HG03175 (cell line): ENCODE measurements around the gene NPAS3.

Experiments used
- ATAC-seq: cut with Tn5 transposase; IDR thresholded peaks from one replicate; pipeline ENCODE4 v1.9.1; 2021; ENCODE audit warnings: mild to moderate bottlenecking, moderate library complexity; ENCODE audit not compliant: unreplicated experiment

The NPAS3 gene

DNA sequence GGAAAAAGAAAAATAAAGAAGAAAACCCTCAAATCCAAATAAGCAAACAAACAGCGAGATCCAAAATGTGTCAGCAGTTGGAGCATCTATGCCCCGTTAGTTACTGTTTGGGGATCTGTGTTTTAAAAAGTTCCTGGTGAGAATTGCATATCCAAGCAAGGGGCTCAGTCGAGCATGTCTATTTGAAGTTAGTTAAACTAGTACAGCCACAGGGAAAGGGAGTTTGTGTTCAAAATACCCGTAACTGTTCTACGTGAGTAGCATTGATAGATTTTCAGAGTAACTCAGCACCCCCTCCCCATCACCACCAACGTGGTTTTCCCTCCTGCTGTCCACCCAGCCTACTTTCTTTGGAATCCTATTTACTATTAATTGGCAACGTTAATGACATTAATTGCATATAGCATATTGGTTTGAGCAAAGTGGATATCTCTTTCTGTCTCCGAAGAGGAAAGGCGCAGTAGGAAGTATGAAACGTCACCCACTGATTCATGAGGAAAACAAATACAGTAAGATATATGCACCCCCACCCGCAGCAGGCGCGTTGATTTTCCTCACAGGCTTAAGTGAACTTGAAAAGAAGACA, 1.5 kb downstream of the NPAS3 start:
- ATAC-seq: no peak

DNA sequence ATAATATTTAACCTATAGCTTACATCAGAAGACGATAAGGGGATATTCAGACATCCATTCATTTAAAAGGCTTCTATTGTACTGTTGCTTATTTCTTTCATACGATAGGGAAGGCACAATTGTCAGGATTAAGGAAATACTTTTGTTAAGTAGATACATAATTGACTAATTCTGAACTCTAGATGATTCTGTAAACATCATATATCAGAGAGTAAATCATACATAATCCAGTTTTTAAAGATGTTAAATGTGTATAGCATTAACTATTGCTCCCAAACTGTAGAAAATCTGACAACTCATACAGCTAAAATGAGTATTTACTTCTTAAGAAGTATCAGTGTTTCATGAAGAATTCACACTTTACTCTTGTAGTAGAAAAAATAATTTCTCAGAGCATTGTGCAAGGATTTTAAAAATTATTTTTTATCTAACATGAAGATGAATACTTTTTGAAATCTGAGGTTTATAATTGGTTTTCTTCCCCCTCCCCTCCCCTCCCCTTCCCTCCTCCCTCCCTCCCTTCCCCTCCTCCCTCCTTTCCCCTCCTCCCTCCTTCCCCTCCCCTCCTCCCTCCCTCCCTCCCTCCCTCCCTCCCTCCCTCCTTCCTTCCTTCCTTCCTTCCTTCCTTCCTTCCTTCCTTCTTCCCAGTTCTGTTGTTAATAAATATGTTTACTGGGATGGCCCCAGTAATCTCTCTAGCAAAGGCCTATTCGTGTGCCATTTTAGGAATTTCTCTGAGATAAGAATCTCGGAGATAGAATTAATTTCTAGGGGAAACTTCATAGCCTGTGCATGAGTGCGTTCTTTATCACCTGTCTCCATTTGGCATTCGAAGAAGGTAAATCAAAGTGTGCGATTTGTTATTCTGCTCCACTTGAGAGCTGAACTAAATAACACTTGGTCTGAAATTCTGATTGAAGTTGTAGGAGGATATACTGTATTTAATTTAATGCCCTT, 2.3 kb downstream of the NPAS3 start:
- ATAC-seq: no peak

DNA sequence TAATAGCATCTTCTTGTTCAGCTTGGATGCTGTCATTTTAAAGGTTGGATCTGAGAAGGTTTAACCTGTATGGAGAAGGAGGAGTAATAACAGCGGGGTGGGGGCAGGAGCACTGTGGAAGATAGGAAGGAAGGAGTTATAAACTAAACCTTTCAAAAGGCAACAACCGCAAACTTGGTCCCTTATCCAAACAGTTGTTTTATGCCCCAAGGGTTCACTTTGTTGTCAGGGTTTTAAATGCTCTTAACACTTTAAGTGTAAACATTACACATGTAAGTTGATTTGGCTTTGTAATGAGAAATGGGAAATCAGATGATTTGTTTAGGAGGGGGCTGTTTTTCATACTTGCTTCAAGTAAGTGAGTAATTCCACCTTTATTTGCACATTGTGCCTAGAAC, 3.0 kb downstream of the NPAS3 start:
- ATAC-seq: no peak

DNA sequence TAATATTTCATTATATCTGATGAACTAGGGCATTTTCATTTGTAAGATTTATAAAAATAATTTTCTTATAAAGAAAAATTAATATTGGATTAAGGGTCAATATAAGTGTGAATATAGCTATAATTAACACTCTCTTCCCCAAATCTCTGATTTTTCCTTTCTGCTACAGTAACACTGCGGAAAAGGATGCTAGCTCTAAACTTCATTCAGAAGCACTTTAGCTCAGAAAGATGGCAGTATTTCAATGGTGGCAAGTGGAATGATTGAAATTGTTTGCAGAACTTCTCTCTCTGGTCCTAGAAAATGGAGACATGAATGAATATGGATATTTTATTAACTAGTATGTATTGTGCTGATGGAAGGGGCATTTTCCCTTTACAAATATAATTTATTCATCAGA, 8.4 kb downstream of the NPAS3 start:
- no peak for ATAC-seq

DNA sequence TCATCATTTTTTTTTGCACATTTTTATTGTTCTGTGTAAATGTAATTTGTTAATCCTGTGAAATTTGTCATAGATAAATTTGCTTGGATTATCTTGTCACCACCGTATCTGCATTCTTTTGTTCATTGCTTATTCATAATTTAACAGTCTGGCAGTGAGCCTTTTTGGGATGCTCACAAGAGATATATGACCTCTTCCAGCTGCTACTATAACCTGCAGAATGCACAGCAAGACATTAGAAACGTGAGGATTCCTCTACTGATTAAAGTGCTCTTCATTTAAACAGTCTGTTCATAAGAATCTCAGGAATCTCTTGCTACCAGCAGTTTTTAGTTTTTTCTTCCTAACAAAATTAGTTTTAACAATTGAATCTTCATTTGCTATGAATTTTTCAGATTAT, 9.1 kb downstream of the NPAS3 start:
- ATAC-seq: no peak

DNA sequence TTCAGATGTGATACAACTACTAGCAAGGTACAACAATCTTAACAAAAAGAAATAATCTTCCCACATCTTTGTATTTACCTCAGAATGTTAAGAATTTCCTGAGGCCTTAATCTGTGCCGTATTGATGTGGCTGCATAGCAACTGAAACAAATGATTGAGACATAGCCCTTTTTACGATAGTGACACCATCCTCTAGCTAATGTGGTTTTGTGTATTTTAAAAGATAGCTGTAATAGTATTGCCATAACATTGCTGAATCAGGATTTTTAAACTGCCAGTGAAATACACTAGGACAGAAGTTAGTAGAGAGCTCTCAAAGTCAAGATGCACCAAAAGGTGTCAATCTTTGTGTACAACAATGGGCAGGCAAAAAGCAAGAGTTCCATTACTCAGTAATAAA, 11.9 kb downstream of the NPAS3 start:
- no peak for ATAC-seq

DNA sequence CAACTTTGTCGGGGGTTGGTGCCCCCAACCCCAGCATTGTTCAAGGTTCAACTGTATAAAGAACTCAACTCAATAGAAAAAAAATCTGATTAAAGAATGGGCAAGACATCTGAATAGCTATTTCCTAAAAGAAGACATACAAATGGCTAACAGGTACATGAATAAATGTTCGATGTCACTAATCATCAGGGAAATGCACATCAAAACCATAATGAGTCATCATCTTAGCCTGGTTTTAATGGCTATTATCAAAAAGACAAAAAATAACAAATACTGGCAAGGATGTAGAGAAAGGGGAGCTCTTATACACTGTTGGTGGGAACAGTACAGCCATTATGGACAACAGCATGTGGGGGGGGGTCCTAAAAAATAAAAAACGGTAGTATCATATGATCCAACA, 28.7 kb downstream of the NPAS3 start:
- no peak for ATAC-seq

DNA sequence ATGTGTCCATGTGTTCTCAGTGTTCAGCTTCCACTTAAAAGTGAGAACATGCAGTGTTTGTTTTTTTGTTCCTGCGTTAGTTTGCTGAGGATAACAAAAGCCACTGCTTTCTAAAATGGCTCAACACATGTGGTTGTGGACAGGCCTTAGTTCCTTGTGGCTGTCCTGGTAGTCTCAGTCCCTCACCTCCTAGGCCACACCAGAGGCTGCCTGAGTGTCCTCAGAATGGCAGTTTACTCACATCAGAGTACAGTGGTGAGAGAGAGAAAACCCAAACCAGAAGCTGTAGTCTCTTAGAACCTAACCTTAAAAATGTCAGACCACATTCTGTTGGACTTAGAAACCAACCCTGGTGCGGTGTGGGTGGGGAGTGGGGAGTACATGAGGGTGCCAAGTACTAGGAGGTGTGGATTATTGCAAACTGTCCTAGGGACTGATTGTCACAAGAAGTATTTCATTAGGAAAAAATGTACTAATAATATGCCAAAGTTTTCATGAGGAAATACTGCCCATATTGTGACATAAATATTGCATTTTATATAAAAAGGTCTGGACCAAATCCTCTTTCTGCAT, 30.4 kb downstream of the NPAS3 start:
- ATAC-seq: no peak

DNA sequence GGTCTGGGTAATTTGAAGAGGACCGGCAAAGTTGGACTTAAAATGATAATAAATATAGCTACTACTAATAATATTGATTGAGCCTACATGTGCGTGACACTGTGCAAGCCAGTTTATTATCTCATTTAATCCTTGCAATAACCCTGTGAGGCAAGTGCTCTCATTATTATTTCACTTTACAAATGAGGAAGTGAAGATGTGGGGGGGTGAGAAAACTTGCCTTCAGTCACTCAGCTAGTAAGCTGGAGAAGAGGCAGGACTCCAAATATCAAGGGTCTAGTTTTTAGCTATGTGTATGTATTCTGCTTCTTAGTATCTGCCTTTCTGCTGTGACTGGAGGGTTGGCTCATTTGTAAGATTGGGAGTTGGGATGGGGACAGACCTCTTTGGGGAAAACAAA, 39.2 kb downstream of the NPAS3 start:
- ATAC-seq: no peak

DNA sequence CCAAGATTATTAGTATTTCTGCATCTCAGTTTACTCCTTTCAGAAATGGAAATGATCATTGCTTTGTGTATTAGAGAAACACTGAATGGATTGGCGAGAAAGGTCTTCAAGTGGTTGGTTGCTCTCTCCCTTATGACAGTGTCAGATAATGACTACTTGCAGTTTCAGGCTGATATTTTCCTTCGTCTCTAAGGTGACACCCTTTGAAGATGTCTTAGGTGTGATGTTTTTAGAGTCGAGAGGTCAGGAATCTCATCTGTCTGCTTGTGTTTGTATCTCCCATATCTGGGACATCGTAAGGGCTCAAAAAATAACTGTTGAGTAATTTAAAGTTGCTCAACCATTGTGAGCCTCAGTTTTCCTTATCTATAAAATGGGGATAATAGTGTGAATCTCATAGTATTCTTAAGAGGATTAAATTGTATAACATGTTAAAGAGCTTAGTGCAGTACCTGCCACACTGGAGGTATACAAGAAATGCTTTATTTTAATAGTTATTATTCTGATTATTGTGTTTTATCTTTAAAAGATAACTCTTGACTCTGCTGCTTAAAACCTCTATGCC, 40.1 kb downstream of the NPAS3 start:
- no peak for ATAC-seq

DNA sequence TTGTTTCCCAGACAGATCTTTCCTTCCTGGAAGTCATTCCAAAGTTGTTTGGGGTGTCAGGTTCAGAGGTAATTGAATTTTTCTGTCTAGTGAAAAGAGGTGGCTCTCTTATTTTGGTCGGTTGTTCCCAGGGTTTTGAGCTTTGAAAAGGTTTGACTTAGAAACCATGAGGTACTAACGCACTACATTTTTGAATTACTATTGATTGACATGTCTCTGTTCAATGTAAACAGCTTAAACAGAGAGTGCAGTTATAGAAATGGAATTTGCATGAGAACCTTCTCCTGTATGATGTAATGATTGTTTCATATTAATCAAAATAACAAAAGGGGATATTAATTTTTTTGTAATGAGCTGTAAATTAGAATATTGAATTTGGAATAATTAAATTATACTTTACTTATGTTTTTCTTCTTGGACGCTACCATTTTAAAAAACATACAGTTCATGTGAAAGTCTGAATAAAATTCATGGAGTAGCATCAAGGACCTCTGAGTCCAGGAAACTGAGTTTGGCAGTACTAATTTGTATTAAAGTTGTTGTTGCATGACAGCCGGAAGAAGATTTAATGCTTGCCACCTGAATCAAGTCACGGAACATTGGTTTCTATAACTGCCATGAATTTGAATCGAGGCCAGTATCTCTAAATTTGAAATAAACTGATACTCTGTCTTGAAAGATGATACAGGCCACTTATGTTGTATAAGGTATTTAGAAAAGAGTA, 41.7 kb downstream of the NPAS3 start:
- no peak for ATAC-seq

DNA sequence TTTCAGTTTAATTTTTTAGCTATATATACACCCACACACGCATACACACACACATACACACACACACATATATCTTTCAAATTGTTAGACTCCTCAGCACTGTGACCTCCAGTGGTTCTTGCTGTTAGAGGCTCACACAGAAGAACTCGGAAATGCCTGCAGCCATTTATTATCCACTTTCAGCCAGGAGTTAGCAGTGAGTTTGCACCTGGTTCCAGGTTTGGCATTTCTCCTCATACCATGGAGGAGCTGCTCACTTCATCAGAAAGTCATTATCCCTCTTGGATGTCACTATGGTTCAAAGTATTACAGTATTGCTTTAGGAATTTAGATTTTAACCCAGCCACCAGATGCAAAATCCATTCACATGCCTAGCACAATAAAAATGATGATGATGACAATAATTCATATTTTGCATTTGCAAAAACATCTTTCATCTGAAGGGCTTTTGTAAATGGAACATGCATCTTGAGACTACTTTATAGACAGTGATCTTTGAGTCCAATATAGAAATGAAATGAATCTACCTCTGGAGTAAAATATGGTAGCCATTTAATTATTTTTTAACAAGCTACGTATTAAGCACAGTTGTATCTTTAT, 42.3 kb downstream of the NPAS3 start:
- no peak for ATAC-seq

DNA sequence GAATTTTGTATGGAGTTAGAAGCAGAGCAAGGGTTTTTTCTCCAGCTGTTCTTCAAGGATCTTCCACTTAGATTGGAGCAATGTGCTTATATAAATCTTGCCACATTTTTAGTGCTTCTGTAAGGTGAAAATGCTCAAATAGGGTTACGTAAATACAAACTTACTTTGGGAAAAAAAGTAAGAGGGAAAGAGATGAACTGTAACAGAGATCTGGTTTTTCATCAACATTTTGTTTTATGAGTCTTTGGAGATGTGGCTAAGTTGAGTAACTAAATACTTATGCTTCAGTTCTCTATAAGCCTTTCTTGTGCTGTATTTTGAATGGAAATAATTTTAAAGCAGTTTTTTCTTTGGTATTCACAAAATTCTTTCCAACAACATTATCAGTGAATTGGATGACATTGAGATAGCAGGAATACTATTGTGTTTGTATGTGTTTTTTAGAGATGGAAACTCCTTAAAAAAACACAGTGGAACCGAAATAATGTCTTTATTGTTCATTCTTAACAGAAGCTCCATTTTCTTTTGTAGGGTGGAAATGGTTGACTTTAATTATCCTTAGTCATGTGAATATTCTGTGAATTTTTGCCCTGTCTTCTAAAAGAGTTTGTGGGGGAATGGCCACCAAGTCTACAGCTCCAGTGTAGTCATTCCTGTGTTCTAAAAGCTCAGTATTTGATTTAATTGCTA, 45.7 kb downstream of the NPAS3 start:
- no peak for ATAC-seq

DNA sequence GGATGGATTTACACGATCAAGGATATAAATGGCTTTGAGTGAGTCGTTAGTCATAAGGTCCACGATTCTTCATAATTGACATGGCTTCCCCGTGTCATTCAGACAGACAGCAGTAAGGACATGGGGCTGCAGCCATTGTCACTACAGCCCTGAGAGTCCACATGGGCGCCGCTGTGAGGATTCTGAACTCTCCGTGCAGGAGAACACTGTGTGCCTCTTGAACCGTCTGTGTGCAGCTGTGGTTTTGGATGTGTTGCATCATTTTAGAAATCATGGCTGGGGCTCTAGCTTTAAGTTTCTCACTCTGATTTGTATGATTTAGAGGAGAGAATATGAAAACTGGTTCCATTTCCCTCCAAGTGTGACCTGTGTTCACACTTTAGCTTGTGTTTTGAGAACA, 47.2 kb downstream of the NPAS3 start:
- ATAC-seq: no peak

DNA sequence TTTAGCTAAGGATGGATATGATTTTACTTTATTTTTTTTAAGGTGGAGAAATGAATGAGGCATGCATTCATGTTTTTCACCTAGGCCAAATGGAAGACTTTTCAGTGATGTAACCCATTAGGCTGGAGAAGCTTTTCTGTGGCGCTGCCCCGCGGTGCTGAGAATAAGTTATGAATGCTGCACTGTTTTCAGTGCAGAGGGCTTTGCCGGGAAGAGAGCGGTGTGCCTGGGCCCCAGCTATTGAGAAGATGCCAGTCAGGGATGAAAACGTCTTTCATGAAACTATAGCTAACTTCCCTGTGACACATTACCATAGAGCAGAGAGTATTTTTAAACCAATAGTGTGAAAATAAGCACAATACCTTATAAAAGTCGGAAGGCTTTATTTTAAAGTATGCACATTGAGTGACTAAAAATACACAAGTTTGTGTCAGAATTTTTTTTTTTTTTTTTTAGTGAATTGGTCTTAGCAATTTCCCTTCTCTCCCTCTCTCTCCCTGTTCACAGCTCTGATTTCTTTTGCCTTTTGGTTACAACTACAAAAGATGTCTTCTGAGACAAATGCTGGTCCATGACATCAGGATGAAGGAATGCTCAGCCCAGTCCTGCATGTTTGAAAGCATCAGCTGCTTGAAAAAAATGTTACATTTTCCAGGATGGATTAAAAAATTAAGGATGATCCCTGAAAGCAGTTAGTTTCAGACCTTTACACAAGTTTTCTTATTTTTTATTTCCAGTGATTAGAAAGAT, 48.3 kb downstream of the NPAS3 start:
- ATAC-seq: no peak

DNA sequence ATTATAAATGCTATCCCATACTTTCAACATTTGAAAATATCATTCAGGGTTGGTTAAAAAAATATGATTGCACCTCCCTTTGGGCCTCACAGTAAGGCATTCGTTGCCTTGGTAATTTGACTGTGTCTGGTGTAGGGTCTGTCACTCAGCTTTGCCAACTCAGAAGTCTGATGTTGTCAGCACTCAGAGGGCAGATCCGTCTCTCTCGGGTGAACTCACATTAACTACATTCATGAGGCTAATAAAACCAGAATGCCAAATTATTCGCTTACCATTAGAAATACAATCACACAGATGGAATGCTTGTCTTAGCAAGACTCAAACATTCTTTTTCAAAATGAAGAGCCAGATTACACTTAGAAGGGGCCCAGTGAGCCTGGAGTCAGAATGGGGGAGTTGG, 53.0 kb downstream of the NPAS3 start:
- no peak for ATAC-seq

DNA sequence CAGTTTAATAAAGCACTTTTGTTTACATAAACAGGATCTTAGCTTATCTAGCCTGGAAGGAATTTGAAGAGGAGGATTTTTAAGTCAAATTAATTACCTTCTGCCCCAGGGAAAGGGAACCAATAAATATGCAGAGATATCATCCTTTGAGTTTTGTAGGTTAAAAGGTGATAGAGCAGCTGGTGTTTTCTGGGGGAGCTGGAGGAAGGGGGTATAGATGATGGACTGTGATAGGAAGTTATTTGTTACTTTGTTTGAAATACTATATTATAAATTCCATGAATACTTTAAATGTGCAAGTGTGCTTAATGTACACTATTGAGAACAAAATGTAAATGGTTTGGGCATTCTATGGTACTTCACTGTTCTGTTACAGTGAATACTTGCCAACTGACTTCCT, 55.2 kb downstream of the NPAS3 start:
- no peak for ATAC-seq

DNA sequence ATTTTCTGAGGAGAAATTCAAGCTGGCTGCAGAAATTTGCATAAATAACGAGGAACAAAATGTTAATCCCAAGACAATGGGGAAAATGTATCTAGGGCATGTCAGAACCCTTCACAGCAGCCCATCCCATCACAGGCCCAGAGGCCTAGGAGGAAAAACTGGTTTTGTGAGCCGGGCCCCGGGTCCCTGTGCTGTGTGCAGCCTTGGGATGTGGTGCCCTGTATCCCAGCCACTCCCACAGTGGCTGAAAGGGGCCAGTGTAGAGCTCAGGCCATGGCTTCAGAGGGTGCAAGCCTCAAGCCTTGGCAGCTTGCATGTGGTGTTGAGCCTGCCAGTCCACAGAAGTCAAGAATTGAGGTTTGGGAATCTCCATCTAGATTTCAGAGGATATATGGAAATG, 57.7 kb downstream of the NPAS3 start:
- ATAC-seq: no peak

DNA sequence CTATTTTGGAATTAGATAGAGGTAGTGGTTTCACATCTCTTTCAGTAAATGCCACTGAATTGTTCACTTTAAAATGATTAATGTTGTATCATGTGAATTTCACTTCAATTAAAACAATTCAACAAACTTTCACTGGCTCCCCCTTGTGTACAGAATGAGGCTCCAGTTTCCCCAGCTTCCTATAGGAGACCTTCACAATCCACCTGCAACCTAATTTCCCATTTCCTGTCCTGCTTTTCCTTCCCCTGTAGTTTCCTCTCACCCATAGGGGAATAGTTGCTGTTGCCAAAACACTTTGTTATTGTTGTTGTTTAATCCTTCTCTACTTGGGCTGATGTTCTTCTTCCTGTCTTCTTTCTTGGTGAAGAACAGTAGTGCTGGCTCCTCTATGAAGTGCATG, 59.8 kb downstream of the NPAS3 start:
- ATAC-seq: no peak

DNA sequence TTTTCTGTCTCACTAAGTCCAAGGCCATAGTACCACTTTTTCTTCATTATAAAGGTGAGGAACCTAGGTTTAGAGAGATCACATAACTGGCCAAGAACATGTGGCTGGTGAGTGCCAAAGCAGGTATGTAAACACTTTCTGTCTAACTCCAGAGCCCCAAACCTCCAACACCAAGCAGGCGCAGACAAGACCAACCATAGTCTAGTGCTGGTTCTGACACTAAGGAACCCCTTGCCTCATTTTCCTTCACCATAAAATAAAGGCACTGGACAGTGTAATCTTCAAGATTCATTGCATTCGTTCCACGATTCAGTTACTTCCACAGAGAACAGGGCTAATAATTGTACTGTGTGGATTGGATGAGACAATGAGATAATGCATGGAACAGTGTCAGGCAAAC, 71.0 kb downstream of the NPAS3 start:
- ATAC-seq: no peak
